Measurements from ENCODE around the gene RGMB.

RGMB gene

GRCh38 chr5:98789029-98789428, 15.6 kb downstream of the RGMB start:
- Histone ChIP-seq H3K27me3 (peaks cover 61% of the 10 kb centered on the region), H3K9me3 (no peaks in the 10 kb centered on the region), H3K36me3 (no peaks in the 10 kb centered on the region), H3K27ac (no peak overlapping the region), H3K4me3 (ENCODE audit: low read depth in 1 of 2, low read length in 1 of 2) (no peak overlapping the region), H3K4me1 (ENCODE audit: control insufficient read depth in 1 of 2, insufficient read depth in 1 of 2, low read depth in 1 of 2, low read length in 1 of 2) (no peaks in the 10 kb centered on the region)
- no peak for TF ChIP-seq CTCF (IDR thresholded peaks at IDR 0.05)

- Histone ChIP-seq H3K36me3 (no peaks in the 10 kb centered on the region), H3K4me3 (ENCODE audit: low read depth in 1 of 2, low read length in 1 of 2) (no peak overlapping the region), H3K27me3 (peaks cover 47% of the 10 kb centered on the region), H3K4me1 (ENCODE audit: control insufficient read depth in 1 of 2, insufficient read depth in 1 of 2, low read depth in 1 of 2, low read length in 1 of 2) (no peaks in the 10 kb centered on the region), H3K27ac (no peak overlapping the region), H3K9me3 (no peaks in the 10 kb centered on the region)
- TF ChIP-seq CTCF (IDR thresholded peaks at IDR 0.05), result no peak
Measured at GRCh38 chr5:98791001-98791519, 17.6 kb downstream of the RGMB start.

GRCh38 chr5:98791898-98792580, 18.6 kb downstream of the RGMB start:
- Histone ChIP-seq H3K27ac (no peak overlapping the region), H3K4me1 (ENCODE audit: control insufficient read depth in 1 of 2, insufficient read depth in 1 of 2, low read depth in 1 of 2, low read length in 1 of 2) (no peaks in the 10 kb centered on the region), H3K9me3 (no peaks in the 10 kb centered on the region), H3K27me3 (peaks cover 50% of the 10 kb centered on the region), H3K4me3 (ENCODE audit: low read depth in 1 of 2, low read length in 1 of 2) (no peak overlapping the region), H3K36me3 (no peaks in the 10 kb centered on the region)
- no peak for TF ChIP-seq CTCF (IDR thresholded peaks at IDR 0.05)

GRCh38 chr5:98793223-98793622, 19.8 kb downstream of the RGMB start:
- Histone ChIP-seq H3K27ac (no peak overlapping the region), H3K27me3 (peaks cover 51% of the 10 kb centered on the region), H3K4me1 (ENCODE audit: control insufficient read depth in 1 of 2, insufficient read depth in 1 of 2, low read depth in 1 of 2, low read length in 1 of 2) (no peaks in the 10 kb centered on the region), H3K9me3 (no peaks in the 10 kb centered on the region), H3K4me3 (ENCODE audit: low read depth in 1 of 2, low read length in 1 of 2) (no peak overlapping the region), H3K36me3 (no peaks in the 10 kb centered on the region)
- no peak for TF ChIP-seq CTCF (IDR thresholded peaks at IDR 0.05)

- peaks cover 46% of the 10 kb centered on the region for H3K27me3 ChIP-seq
- H3K9me3 ChIP-seq, result no peaks in the 10 kb centered on the region
- no peak overlapping the region for H3K4me3 ChIP-seq (ENCODE audit: low read depth in 1 of 2, low read length in 1 of 2)
- H3K4me1 ChIP-seq (ENCODE audit: control insufficient read depth in 1 of 2, insufficient read depth in 1 of 2, low read depth in 1 of 2, low read length in 1 of 2), result no peaks in the 10 kb centered on the region
- TF ChIP-seq CTCF (IDR thresholded peaks at IDR 0.05), result no peak
- no peaks in the 10 kb centered on the region for H3K36me3 ChIP-seq
- H3K27ac ChIP-seq, result no peak overlapping the region
Measured at GRCh38 chr5:98794001-98794400, 20.5 kb downstream of the RGMB start.
